Esophagus muscularis mucosa (tissue), 4 donors: ENCODE results near the gene OSBPL3. TPM values are rescaled to one million over a fixed set of nuclear protein-coding genes. Genes with fewer than 3 reads are reported as not detected.

Experiments
- DNase-seq: peaks from one replicate; pipeline ENCODE4 v3.0.0-alpha.2; 2017; ENCODE audit errors: extremely low spot score
- H3K27ac ChIP-seq, 4 donors: fragments of 200-600 bp; sonication (generic); replicated peaks in 1 of 4; 1 replicate in 3 of 4; 2 replicates in 1 of 4; pipeline ENCODE4 v1.5.1; 2016 to 2019; ENCODE audit warnings: mild to moderate bottlenecking in 1 of 4
- H3K27me3 ChIP-seq, 4 donors: fragments of 200-600 bp; sonication (generic); one replicate each; pipeline versions ENCODE4 v1.5.1 to v1.6.0; 2016 to 2019
- H3K36me3 ChIP-seq, 4 donors: fragments of 200-600 bp; sonication (generic); one replicate each; pipeline ENCODE4 v1.5.1; 2016 to 2019
- H3K4me1 ChIP-seq, 4 donors: fragments of 200-600 bp; sonication (generic); one replicate each; pipeline ENCODE4 v1.5.1; 2016 to 2019
- H3K4me3 ChIP-seq, 4 donors: fragments of 200-600 bp; sonication (generic); 1 replicate in 2 of 4; 2 replicates in 2 of 4; pipeline ENCODE4 v1.5.1; 2016 to 2019; ENCODE audit warnings: mild to moderate bottlenecking in 4 of 4, moderate library complexity in 1 of 4
- H3K9me3 ChIP-seq, 4 donors: fragments of 200-600 bp; sonication (generic); 1 replicate in 3 of 4; 2 replicates in 1 of 4; pipeline ENCODE4 v1.5.1; 2016 to 2019
- CTCF ChIP-seq, 3 experiments: fragments of 200-600 bp in 2 of 3; fragments of 450-650 bp in 1 of 3; sonication (generic) in 2 of 3; IDR thresholded peaks; one replicate each; pipeline ENCODE4 v1.5.1; 2017 to 2019; ENCODE audit warnings: antibody characterized with exemption in 3 of 3, mild to moderate bottlenecking in 2 of 3, moderate library complexity in 1 of 3
- EP300 ChIP-seq: sonication (generic); formaldehyde crosslinking; IDR thresholded peaks from one replicate; pipeline ENCODE4 v1.6.1; 2017; ENCODE audit warnings: antibody characterized with exemption
- POLR2A ChIP-seq: fragments of 450-650 bp; IDR thresholded peaks from one replicate; pipeline ENCODE4 v1.6.1; 2017; ENCODE audit warnings: antibody characterized with exemption, moderate library complexity, mild to moderate bottlenecking, low read depth
- POLR2AphosphoS5 ChIP-seq, 2 donors: sonication (generic); formaldehyde crosslinking; IDR thresholded peaks; one replicate each; pipeline ENCODE4 v1.6.1; 2017; ENCODE audit warnings: antibody characterized with exemption in 2 of 2
- WGBS: methylation state at CpG from one replicate; pipeline ENCODE4 v1.1.5; 2018; 5-methylcytosine and 5-hydroxymethylcytosine counted together
- intact Hi-C: fragments of 100-400 bp; cut with DNase I; formaldehyde crosslinking; loops from one replicate; pipeline ENCODE4 v1.15.1; 2023
- total RNA-seq, 4 donors: library from RNA; depleted of rRNA; stranded (reverse); fragments of >200 nt; gene quantifications; one replicate each; pipeline versions ENCODE4 v1.1.0 to v1.2.1, GENCODE V29; 2016

OSBPL3 gene
- total RNA-seq, 4 donors from 2014 or later = 2.6 to 4.6 (median 3.3) TPM

GRCh38 chr7:24793982-24794648 lies 185.9 kb downstream of the OSBPL3 start:
- Histone ChIP-seq H3K9me3 (no peaks in the 10 kb centered on the region), H3K4me1 (no peaks in the 10 kb centered on the region), H3K4me3 (no peak overlapping the region), H3K27ac (no peak overlapping the region), H3K36me3 (no peaks in the 10 kb centered on the region), H3K27me3 (no peaks in the 10 kb centered on the region)
- DNase-seq = peak; percentile 81
- 79% methylated on average over 9 of the region's 9 CpGs for WGBS
- intact Hi-C loops = no loop called here
- TF ChIP-seq EP300 (no peak), CTCF (IDR thresholded peaks at IDR 0.05) (no peak), POLR2AphosphoS5 (IDR thresholded peaks at IDR 0.05) (no peak), POLR2A (no peak)

- no peak overlapping the region for H3K27ac ChIP-seq
- intact Hi-C loops = no loop called here
- no peak for DNase-seq
- 96% methylated on average over 10 of the region's 10 CpGs for WGBS
- H3K27me3 ChIP-seq = no peaks in the 10 kb centered on the region
- no peaks in the 10 kb centered on the region for H3K36me3 ChIP-seq
- H3K4me1 ChIP-seq = no peaks in the 10 kb centered on the region
- H3K9me3 ChIP-seq = no peaks in the 10 kb centered on the region
- no peak for TF ChIP-seq POLR2A
- H3K4me3 ChIP-seq = no peak overlapping the region
Observed at GRCh38 chr7:24788961-24789576, 190.9 kb downstream of the OSBPL3 start.

- intact Hi-C loops = no loop called here
- Histone ChIP-seq H3K4me1 (no peaks in the 10 kb centered on the region), H3K36me3 (no peaks in the 10 kb centered on the region), H3K4me3 (no peak overlapping the region), H3K27me3 (no peaks in the 10 kb centered on the region), H3K27ac (no peak overlapping the region), H3K9me3 (no peaks in the 10 kb centered on the region)
- no peak for TF ChIP-seq POLR2A
- TF ChIP-seq EP300 = no peak
- TF ChIP-seq CTCF (IDR thresholded peaks at IDR 0.05) = no peak
- no peak for TF ChIP-seq POLR2AphosphoS5 (IDR thresholded peaks at IDR 0.05)
- 95% methylated on average over 9 of the region's 9 CpGs for WGBS
- no peak for DNase-seq
Observed at GRCh38 chr7:24788075-24788474, 191.9 kb downstream of the OSBPL3 start.

GRCh38 chr7:24786941-24787340 lies 193.0 kb downstream of the OSBPL3 start:
- Histone ChIP-seq H3K27me3 (no peaks in the 10 kb centered on the region), H3K36me3 (no peaks in the 10 kb centered on the region), H3K27ac (no peak overlapping the region), H3K4me1 (no peaks in the 10 kb centered on the region), H3K9me3 (no peaks in the 10 kb centered on the region), H3K4me3 (no peak overlapping the region)
- intact Hi-C loops = no loop called here
- WGBS = 73% methylated on average over 5 of the region's 5 CpGs
- no peak for TF ChIP-seq POLR2AphosphoS5 (IDR thresholded peaks at IDR 0.05)
- no peak for TF ChIP-seq EP300
- no peak for TF ChIP-seq POLR2A
- no peak for TF ChIP-seq CTCF (IDR thresholded peaks at IDR 0.05)
- no peak for DNase-seq

GRCh38 chr7:24786306-24786705 lies 193.7 kb downstream of the OSBPL3 start:
- H3K9me3 ChIP-seq = no peaks in the 10 kb centered on the region
- TF ChIP-seq POLR2A (no peak), CTCF (IDR thresholded peaks at IDR 0.05) (no peak), POLR2AphosphoS5 (IDR thresholded peaks at IDR 0.05) (no peak), EP300 (no peak)
- WGBS = 93% methylated on average over 4 of the region's 4 CpGs
- H3K36me3 ChIP-seq = no peaks in the 10 kb centered on the region
- H3K27me3 ChIP-seq = no peaks in the 10 kb centered on the region
- DNase-seq = no peak
- H3K4me1 ChIP-seq = no peaks in the 10 kb centered on the region
- H3K27ac ChIP-seq = no peak overlapping the region
- no peak overlapping the region for H3K4me3 ChIP-seq
- intact Hi-C loops = no loop called here
